ENCODE measurements around the gene PPIE.
"Not testable (repeated sequence)": the region's sequence is repeated elsewhere in the genome, so short reads cannot be mapped to it uniquely, and the experiment has no call there.

PPIE gene

DNA sequence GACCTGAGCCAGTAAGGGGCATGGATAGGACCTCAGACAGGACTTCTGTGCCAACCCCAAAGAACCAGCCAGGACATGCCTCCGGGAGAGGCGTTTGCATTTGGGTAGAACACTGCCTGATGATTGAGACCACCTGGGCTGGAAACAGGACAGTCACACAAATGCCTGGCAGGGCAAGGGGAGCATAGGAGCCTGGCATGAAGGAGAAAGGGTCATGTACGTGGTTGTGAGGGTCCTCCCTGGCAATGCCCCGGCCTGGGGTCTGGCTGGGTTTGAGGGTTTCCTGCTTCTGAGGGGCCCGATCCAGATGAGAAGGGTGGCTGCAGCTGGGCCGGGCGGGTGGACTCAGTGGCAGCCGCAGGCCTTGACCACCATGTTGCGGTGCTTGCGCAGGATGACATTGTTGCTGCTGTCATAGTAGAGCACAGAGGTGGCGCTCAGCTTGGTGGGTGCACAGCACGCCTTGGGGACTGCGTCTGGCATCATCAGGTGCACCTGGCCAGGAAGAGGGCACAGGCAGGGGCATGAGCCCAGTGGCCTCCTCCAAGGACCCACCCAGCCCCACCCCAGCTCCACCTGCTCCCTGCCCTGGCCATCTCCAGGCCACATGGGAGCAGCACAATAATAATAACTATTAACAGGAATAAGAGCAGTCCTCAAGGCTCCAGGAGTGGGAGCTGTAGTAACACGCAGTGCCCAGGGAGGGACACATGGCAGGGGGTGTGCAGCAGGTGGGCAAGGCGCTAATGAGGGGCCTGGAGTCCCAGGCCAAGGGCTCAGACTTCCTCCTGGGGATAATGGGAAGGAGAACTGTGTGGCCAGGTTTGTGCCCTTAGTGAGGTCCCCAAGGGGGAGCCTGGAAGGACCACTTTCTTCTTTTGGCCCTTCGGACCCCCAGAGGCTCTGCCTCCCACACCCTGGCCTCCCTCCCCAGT lies 21.7 kb downstream of the PPIE start:
- DNase-seq: no peak

DNA sequence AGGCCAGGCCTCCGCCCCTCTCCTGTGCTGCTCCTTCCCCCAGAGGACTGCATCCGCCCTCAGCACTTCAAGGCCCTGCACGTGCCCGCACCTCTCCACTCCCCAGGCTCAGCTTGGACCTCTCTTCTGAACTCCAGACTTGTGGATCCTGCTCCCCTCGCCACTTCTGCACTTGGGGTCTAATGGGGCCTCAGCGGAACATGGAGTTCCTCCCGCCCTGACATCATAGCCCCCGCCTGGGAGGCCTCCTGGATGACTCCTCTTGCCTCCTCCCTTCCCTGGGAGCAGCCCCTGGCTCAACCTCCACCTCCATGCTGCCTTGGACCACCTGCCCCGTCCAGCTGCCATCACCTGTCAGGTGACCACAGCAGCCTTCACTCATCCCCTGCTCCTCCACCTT lies 22.3 kb downstream of the PPIE start:
- no peak for DNase-seq

DNA sequence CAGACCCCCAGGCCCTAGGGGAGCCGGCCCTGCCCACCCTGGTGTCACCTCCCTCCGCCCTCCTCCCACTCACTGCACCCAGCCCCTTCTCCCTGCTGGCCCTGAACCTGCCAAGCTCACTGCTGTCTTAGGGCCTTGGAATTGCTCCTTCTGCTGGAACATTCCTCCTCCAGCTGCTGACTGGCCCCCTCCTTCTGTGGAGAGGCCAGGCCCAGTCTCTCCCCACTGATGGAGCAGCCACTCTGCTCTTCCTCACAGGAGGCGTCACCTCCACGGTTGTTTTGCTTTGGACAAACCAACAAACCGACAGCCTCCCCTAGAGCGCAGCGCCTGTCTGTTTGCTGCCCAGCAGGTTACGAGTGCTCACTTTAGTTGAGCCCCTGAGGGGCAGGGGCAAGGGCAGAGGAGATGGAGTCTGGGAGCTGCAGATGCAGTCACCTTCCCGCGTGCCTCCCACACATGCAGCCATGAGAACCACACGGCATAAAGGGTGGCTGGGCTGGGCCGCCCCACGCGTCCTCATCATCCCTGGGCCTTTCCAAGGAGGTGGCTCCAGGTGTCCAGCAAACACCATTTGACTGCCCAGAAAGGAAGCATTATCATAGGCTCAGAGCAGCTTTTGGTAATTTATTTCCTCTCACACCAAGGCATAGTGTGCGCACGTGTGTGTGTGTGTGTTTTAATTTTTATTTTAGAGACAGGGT lies 23.0 kb downstream of the PPIE start:
- no peak for DNase-seq

- DNase-seq: no peak
Observed at GRCh38 chr1:39762550-39763540, 24.2 kb downstream of the PPIE start.

DNA sequence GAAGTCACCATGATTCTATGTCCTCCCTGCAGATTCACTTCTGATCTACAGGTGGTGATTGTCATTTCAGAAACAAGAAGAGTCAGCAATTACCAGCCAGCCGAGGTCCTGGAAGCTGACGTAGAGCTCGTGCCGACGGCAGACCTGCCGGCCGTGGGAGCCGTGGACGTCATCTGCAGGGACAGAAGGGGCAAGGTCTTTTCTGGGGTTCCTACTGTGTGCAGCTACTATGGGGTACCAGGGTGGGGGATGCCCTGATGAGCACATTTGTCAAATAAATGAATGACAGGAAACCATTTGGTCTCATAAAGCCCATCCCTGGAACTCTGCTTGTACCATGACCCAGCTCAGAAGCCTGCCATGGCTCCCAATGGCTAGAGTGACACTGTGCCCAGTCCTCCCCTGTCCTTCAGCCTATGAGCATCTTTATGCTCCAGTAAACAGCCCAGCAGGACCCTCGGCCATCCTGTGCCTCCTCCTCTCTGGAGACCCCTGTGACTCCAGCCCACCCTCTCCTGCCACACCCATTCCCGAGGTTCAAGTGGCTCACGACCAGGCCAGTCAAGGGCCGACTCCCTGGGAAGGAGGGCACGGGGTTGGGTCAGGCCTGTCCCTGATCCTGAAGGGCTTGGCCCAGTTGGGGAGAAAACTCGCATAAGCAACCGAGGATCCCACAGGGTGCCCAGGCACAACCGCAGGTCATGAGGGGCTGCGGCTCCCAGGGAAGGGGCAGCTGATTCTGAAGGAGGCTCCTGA lies 25.1 kb downstream of the PPIE start:
- not testable (repeated sequence) for DNase-seq

DNA sequence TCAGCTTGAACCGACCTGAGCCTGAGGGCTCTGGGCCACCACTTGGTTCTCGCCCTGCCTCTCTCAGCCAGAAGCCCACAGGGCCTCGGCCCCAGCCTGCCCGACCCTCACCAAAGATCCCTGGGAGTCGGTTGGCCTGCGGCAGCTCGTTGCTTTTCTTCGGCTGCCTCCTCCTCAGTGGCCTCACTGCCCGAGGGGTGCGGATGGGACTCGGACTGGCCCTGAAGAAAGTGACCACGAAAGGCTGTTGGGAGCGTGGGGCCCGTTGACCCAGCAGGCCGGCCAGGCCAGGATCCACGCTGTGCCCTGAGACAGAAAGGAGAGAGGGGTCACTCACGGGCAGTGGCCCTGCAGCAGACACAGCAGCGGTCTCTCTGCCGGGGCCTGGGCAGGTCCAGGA lies 25.8 kb downstream of the PPIE start:
- not testable (repeated sequence) for DNase-seq

GRCh38 chr1:39766466-39766865 lies 27.8 kb downstream of the PPIE start:
- DNase-seq: not testable (repeated sequence)

GRCh38 chr1:39769502-39769901 lies 30.8 kb downstream of the PPIE start:
- DNase-seq: not testable (repeated sequence)

GRCh38 chr1:39770100-39771021 lies 31.7 kb downstream of the PPIE start:
- DNase-seq: peak; percentile 22

DNA sequence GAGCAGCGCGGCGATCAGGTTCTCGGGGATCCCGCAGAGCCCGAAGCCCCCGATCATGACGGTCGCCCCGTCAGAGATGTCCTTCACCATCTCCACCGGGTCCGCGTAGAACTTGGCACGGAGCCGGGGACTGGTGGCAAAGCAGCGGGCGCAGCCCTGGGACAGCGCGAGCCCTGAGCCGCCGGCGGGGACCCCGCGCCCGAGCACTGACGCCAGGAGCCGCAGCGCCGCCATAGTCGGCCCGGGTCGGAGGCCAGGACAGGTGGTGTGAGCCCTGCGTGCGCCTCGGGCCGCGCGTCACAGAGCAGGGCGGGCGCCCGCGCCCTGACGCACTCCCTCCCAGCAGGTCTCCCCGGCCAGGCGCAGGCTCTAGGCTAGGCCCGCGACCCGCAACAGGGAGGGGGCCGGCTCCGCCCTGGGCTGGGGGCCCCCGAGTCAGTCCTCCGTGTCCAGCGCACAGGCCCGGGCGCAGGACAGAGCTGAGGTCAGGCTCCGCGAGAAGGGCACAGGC lies 32.4 kb downstream of the PPIE start, which contains the start of gene OXCT2:
Gene OXCT2, minus strand, starts transcription at position 327 of the 511 bp plus-strand sequence. Its CDS starts 93 bp downstream, at position 234.
- not testable (repeated sequence) for DNase-seq

DNA sequence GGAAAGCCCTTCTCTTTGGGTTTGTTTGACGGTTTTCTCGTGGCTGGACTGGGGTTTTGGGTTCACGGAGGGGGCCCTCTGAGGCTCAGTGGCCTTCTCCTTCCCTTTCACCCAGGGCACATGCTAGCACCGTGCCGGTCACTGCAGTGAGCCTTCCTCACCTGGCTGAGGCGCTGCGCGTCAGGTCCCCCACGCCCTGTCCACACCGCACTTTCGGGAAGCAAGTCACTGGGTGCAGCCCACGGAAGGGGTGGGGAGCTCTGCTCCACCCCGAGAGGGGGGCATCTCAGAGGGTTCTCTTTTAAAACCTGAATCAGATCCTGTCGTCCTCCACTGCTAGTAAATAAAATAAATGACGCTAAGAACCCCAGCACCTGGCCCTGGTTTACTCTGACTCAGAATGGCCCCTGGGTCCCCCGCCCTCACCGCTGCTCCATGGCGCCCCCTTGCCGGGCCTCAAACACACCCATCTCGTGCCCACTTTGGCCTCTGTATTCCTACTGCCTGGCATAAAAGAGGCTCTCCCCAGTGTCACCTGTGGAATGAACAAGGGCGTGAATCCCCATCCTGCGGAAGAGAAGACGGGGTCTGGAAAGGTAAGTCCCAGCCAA lies 34.8 kb downstream of the PPIE start:
- DNase-seq: not testable (repeated sequence)

GRCh38 chr1:39775141-39775540 lies 36.5 kb downstream of the PPIE start:
- not testable (repeated sequence) for DNase-seq

- DNase-seq: not testable (repeated sequence)
Observed at GRCh38 chr1:39775676-39776399, 37.2 kb downstream of the PPIE start.

GRCh38 chr1:39776400-39776713 lies 37.7 kb downstream of the PPIE start:
- DNase-seq: no peak

DNA sequence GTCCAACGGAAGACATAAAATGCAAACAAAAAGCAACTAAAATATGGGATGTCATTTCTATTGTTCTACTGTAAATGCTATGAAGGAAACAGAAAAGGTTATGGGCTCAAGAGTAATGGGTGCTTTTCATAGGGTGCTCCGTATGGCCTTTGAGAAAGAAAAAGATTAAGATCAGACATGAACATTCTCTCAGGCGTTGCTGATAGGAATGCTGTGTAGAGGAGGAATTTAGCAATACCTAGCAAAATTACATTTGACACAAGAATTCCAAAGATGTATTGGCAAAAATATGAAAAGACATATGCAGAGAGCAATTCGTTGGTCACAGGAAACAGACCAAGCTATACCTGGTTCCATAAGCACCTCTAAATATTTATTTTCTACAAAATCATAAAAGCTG lies 38.2 kb downstream of the PPIE start:
- DNase-seq: no peak

GRCh38 chr1:39777306-39777705 lies 38.6 kb downstream of the PPIE start:
- no peak for DNase-seq

DNA sequence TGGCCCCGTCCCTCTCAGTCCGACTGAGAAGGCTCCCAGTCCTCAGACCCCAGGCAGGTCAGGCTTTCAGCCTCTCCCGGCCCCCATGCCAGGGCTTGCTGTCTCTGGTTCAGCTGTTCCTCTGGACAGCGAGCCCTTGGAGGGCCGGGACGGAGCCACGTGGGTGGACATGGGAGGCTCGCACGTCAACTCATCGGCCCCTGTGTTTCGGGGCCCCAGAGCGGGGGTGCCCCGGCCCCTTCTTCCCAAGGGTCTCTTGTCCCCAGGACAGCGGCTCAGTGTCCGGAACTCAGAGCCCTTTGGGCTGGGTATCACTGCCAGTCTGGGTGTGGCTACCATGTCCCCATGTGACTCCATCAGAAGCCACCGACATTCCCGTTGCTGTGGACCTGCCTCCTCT lies 39.2 kb downstream of the PPIE start:
- DNase-seq: not testable (repeated sequence)

GRCh38 chr1:39778463-39779099 lies 39.9 kb downstream of the PPIE start:
- DNase-seq: not testable (repeated sequence)

GRCh38 chr1:39779137-39779536 lies 40.5 kb downstream of the PPIE start:
- DNase-seq: no peak

Measured in EL (cell line).